ENCODE results near the gene SPECC1.
"Not testable (repeated sequence)": the region's sequence is repeated elsewhere in the genome, so short reads cannot be mapped to it uniquely, and the experiment has no call there.

SPECC1 gene

GRCh38 chr17:20157001-20157310 is 147.8 kb downstream of the SPECC1 start:
- Histone ChIP-seq H3K27me3 (ENCODE audit: control insufficient read depth in 1 of 2, insufficient read depth in 1 of 2, low read length in 2 of 2) (peaks cover 0 to 23% of the 10 kb centered on the region in 2 experiments), H2BK5ac (ENCODE audit: low read depth, low read length, poor library complexity, severe bottlenecking) (no peak overlapping the region), H3K4me1 (ENCODE audit: control insufficient read depth, insufficient read depth, low read depth, low read length) (peaks cover 4% of the 10 kb centered on the region), H3K27ac (ENCODE audit: low read length, poor library complexity, severe bottlenecking) (no peak overlapping the region), H3K9ac (ENCODE audit: low read length) (peak overlapping the region; percentile 78), H3K4ac (ENCODE audit: low read depth in 1 of 2, low read length in 2 of 2) (peak overlapping the region in 1 of 2 experiments; percentile 72), H3K18ac (ENCODE audit: low read depth in 1 of 2, low read length in 2 of 2) (peak overlapping the region; percentile 8 to 38), H3K9me3 (ENCODE audit: control insufficient read depth, low read length) (no peaks in the 10 kb centered on the region), H3K79me1 (replicated peaks; ENCODE audit: low read length, poor library complexity, severe bottlenecking) (peaks cover 19% of the 10 kb centered on the region), H3K4me2 (ENCODE audit: low read length, poor library complexity, severe bottlenecking) (peak overlapping the region; percentile 90), H2AK5ac (ENCODE audit: low read length, severe bottlenecking) (peak overlapping the region; percentile 45), H2AFZ (ENCODE audit: low read depth, low read length) (peak overlapping the region; percentile 54), H4K8ac (ENCODE audit: low read length) (no peak overlapping the region), H3K23ac (ENCODE audit: low read length in 2 of 2) (peak overlapping the region in 1 of 2 experiments; percentile 90), H2BK12ac (ENCODE audit: low read length in 2 of 2) (peak overlapping the region in 1 of 2 experiments; percentile 56), H3K4me3 (ENCODE audit: insufficient read depth in 1 of 2, low read depth in 1 of 2, low read length in 2 of 2) (peak overlapping the region; percentile 70 to 86), H4K91ac (ENCODE audit: low read length) (no peak overlapping the region), H2BK15ac (ENCODE audit: low read depth, poor library complexity, severe bottlenecking) (peak overlapping the region; percentile 41), H3K14ac (ENCODE audit: low read length in 2 of 2) (peak overlapping the region in 1 of 2 experiments; percentile 50), H2BK120ac (ENCODE audit: low read depth, low read length) (no peak overlapping the region), H3K36me3 (ENCODE audit: control insufficient read depth in 1 of 2, insufficient read depth in 2 of 2, low read depth in 1 of 2, low read length in 2 of 2) (no peaks in the 10 kb centered on the region)
- DNase-seq, result no peak
- 6% methylated on average over 11 of the region's 12 CpGs for WGBS

GRCh38 chr17:20158580-20158979 is 149.4 kb downstream of the SPECC1 start:
- Histone ChIP-seq H4K8ac (ENCODE audit: low read length) (no peak overlapping the region), H3K4ac (ENCODE audit: low read depth in 1 of 2, low read length in 2 of 2) (no peak overlapping the region), H3K14ac (ENCODE audit: low read length in 2 of 2) (no peak overlapping the region), H2BK5ac (ENCODE audit: low read depth, low read length, poor library complexity, severe bottlenecking) (no peak overlapping the region), H2BK120ac (ENCODE audit: low read depth, low read length) (no peak overlapping the region), H3K27ac (ENCODE audit: low read length, poor library complexity, severe bottlenecking) (no peak overlapping the region), H3K4me1 (ENCODE audit: control insufficient read depth, insufficient read depth, low read depth, low read length) (peaks cover 4% of the 10 kb centered on the region), H3K4me3 (ENCODE audit: insufficient read depth in 1 of 2, low read depth in 1 of 2, low read length in 2 of 2) (no peak overlapping the region), H3K23ac (ENCODE audit: low read length in 2 of 2) (no peak overlapping the region), H2AFZ (ENCODE audit: low read depth, low read length) (no peak overlapping the region), H3K27me3 (ENCODE audit: control insufficient read depth in 1 of 2, insufficient read depth in 1 of 2, low read length in 2 of 2) (peaks cover 0 to 23% of the 10 kb centered on the region in 2 experiments), H3K9me3 (ENCODE audit: control insufficient read depth, low read length) (no peaks in the 10 kb centered on the region), H3K18ac (ENCODE audit: low read depth in 1 of 2, low read length in 2 of 2) (no peak overlapping the region), H3K79me1 (replicated peaks; ENCODE audit: low read length, poor library complexity, severe bottlenecking) (peaks cover 22% of the 10 kb centered on the region), H2AK5ac (ENCODE audit: low read length, severe bottlenecking) (no peak overlapping the region), H3K9ac (ENCODE audit: low read length) (no peak overlapping the region), H2BK15ac (ENCODE audit: low read depth, poor library complexity, severe bottlenecking) (no peak overlapping the region), H4K91ac (ENCODE audit: low read length) (no peak overlapping the region), H3K4me2 (ENCODE audit: low read length, poor library complexity, severe bottlenecking) (no peak overlapping the region), H2BK12ac (ENCODE audit: low read length in 2 of 2) (no peak overlapping the region), H3K36me3 (ENCODE audit: control insufficient read depth in 1 of 2, insufficient read depth in 2 of 2, low read depth in 1 of 2, low read length in 2 of 2) (no peaks in the 10 kb centered on the region)
- 85% methylated on average over 5 of the region's 5 CpGs for WGBS
- no peak for DNase-seq

- H2AK5ac ChIP-seq (ENCODE audit: low read length, severe bottlenecking), result no peak overlapping the region
- no peak overlapping the region for H3K4ac ChIP-seq (ENCODE audit: low read depth in 1 of 2, low read length in 2 of 2)
- H3K79me1 ChIP-seq (replicated peaks; ENCODE audit: low read length, poor library complexity, severe bottlenecking), result peaks cover 26% of the 10 kb centered on the region
- H3K14ac ChIP-seq (ENCODE audit: low read length in 2 of 2), result no peak overlapping the region
- no peak overlapping the region for H2BK120ac ChIP-seq (ENCODE audit: low read depth, low read length)
- H3K9me3 ChIP-seq (ENCODE audit: control insufficient read depth, low read length), result no peaks in the 10 kb centered on the region
- no peak overlapping the region for H3K4me2 ChIP-seq (ENCODE audit: low read length, poor library complexity, severe bottlenecking)
- no peak overlapping the region for H2BK12ac ChIP-seq (ENCODE audit: low read length in 2 of 2)
- H2BK15ac ChIP-seq (ENCODE audit: low read depth, poor library complexity, severe bottlenecking), result no peak overlapping the region
- no peak overlapping the region for H2BK5ac ChIP-seq (ENCODE audit: low read depth, low read length, poor library complexity, severe bottlenecking)
- no peak overlapping the region for H4K91ac ChIP-seq (ENCODE audit: low read length)
- H3K23ac ChIP-seq (ENCODE audit: low read length in 2 of 2), result no peak overlapping the region
- no peak overlapping the region for H3K18ac ChIP-seq (ENCODE audit: low read depth in 1 of 2, low read length in 2 of 2)
- peaks cover 0 to 23% of the 10 kb centered on the region in 2 experiments for H3K27me3 ChIP-seq (ENCODE audit: control insufficient read depth in 1 of 2, insufficient read depth in 1 of 2, low read length in 2 of 2)
- H3K4me1 ChIP-seq (ENCODE audit: control insufficient read depth, insufficient read depth, low read depth, low read length), result peaks cover 4% of the 10 kb centered on the region
- no peak overlapping the region for H2AFZ ChIP-seq (ENCODE audit: low read depth, low read length)
- WGBS, result 91% methylated on average over 4 of the region's 4 CpGs
- H3K9ac ChIP-seq (ENCODE audit: low read length), result no peak overlapping the region
- peak; percentile 61 for DNase-seq
- no peak overlapping the region for H3K4me3 ChIP-seq (ENCODE audit: insufficient read depth in 1 of 2, low read depth in 1 of 2, low read length in 2 of 2)
- H4K8ac ChIP-seq (ENCODE audit: low read length), result no peak overlapping the region
- H3K36me3 ChIP-seq (ENCODE audit: control insufficient read depth in 1 of 2, insufficient read depth in 2 of 2, low read depth in 1 of 2, low read length in 2 of 2), result peaks cover 0 to 3% of the 10 kb centered on the region in 2 experiments
- no peak overlapping the region for H3K27ac ChIP-seq (ENCODE audit: low read length, poor library complexity, severe bottlenecking)
These were observed 150.4 kb downstream of the SPECC1 start for GRCh38 chr17:20159406-20160069.

DNA sequence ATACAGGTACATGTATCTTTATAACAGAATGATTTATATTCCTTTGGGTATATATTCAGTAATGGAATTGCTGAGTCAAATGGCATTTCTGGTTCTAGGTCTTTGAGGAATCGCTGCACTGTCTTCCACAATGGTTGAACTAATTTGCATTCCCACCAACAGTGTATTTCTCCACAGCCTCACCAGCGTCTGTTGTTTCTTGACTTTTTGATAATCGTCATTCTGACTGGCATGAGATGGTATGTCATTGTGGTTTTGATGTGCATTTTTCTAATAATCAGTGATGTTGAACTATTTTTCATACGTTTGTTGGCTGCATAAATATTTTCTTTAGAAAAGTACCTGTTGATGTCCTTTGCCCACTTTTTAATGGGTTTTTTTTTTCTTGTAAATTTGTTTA is 156.4 kb downstream of the SPECC1 start:
- H3K23ac ChIP-seq (ENCODE audit: low read length in 2 of 2); H2AFZ ChIP-seq (ENCODE audit: low read depth, low read length); H3K36me3 ChIP-seq (ENCODE audit: control insufficient read depth in 1 of 2, insufficient read depth in 2 of 2, low read depth in 1 of 2, low read length in 2 of 2); H4K91ac ChIP-seq (ENCODE audit: low read length); H3K18ac ChIP-seq (ENCODE audit: low read depth in 1 of 2, low read length in 2 of 2); H3K4me1 ChIP-seq (ENCODE audit: control insufficient read depth, insufficient read depth, low read depth, low read length); H3K27me3 ChIP-seq (ENCODE audit: control insufficient read depth in 1 of 2, insufficient read depth in 1 of 2, low read length in 2 of 2); H3K9ac ChIP-seq (ENCODE audit: low read length); H3K4me3 ChIP-seq (ENCODE audit: insufficient read depth in 1 of 2, low read depth in 1 of 2, low read length in 2 of 2); H3K4ac ChIP-seq (ENCODE audit: low read depth in 1 of 2, low read length in 2 of 2); H3K4me2 ChIP-seq (ENCODE audit: low read length, poor library complexity, severe bottlenecking); H2BK120ac ChIP-seq (ENCODE audit: low read depth, low read length); H4K8ac ChIP-seq (ENCODE audit: low read length); H2BK5ac ChIP-seq (ENCODE audit: low read depth, low read length, poor library complexity, severe bottlenecking); H3K27ac ChIP-seq (ENCODE audit: low read length, poor library complexity, severe bottlenecking); H2BK15ac ChIP-seq (ENCODE audit: low read depth, poor library complexity, severe bottlenecking); DNase-seq; H2BK12ac ChIP-seq (ENCODE audit: low read length in 2 of 2); H2AK5ac ChIP-seq (ENCODE audit: low read length, severe bottlenecking); H3K9me3 ChIP-seq (ENCODE audit: control insufficient read depth, low read length); H3K14ac ChIP-seq (ENCODE audit: low read length in 2 of 2): not testable (repeated sequence)
- WGBS, result 92% methylated on average over 4 of the region's 4 CpGs
- H3K79me1 ChIP-seq (replicated peaks; ENCODE audit: low read length, poor library complexity, severe bottlenecking), result peaks cover 24% of the 10 kb centered on the region

Data from mesenchymal stem cell (in vitro differentiated cells and primary cell).